AG10803 (cell line): ENCODE data around the gene SORBS2.

Experiments
- DNase-seq: peaks from one replicate; pipeline ENCODE4 v3.0.0; 2010; ENCODE audit warnings: low read depth
- H3K4me3 ChIP-seq: 2 replicates; pipeline ENCODE4 v1.5.1; 2011; ENCODE audit warnings: mild to moderate bottlenecking, low read length, control low read depth
- CTCF ChIP-seq: conservative IDR thresholded peaks from 2 replicates; pipeline ENCODE4 v1.5.1; 2011; ENCODE audit warnings: mild to moderate bottlenecking, low read length, control low read depth, inconsistent platforms

SORBS2 gene

GRCh38 chr4:185590982-185591381, 221.0 kb downstream of the SORBS2 start:
- no peak overlapping the region for H3K4me3 ChIP-seq
- TF ChIP-seq CTCF = no peak
- DNase-seq = no peak

- no peak for TF ChIP-seq CTCF
- no peak for DNase-seq
- no peak overlapping the region for H3K4me3 ChIP-seq
These were observed 222.7 kb downstream of the SORBS2 start for GRCh38 chr4:185589067-185589836.

GRCh38 chr4:185587427-185588161, 224.4 kb downstream of the SORBS2 start:
- no peak overlapping the region; the same call in 1 of the 2 replicates for H3K4me3 ChIP-seq
- no peak for DNase-seq
- TF ChIP-seq CTCF = no peak

DNA sequence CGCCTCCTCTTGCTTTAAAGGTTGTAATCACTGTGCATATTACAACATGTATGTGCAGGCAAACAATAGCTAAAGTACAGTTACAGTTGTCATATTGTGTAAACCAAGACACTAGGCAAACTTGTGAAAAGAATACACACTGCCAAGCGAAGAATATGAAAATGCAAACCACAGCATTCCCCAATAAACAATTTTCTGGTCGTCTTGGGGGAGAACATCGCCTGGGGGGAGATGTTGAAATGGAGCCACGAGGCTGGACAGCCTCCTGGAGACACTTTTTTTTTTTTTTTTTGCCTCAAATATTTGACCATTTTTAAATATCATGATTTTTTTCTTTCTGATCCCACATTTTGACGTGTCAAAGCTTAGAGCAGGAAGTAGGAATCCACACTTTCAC, 225.0 kb downstream of the SORBS2 start:
- TF ChIP-seq CTCF = no peak
- no peak overlapping the region; the same call in 1 of the 2 replicates for H3K4me3 ChIP-seq

GRCh38 chr4:185585211-185585610, 226.8 kb downstream of the SORBS2 start:
- TF ChIP-seq CTCF = no peak
- no peak for DNase-seq

More for the DNA sequence above, 225.0 kb downstream of the SORBS2 start:
- DNase-seq = no peak

DNA sequence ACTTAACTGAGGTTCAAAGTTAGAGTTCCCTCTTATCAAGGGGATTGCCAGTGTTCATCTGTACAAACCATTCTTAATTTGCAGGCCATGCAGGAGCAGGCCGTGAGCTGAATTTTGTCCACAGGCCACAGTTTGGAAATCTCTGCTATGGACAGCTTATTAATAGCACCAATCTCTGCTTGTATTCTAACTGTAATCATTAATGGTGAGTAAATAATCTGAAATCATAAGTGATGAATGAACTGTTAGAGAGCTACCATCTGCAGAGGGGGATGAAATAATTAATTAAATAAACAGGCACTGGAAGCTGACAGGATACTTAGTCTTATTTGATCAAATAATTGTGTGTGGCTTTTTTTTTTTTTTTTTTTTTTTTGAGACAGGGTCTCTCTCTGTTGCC, 228.2 kb downstream of the SORBS2 start:
- TF ChIP-seq CTCF = no peak
- no peak for DNase-seq
- no peak overlapping the region for H3K4me3 ChIP-seq

More at GRCh38 chr4:185585211-185585610, 226.8 kb downstream of the SORBS2 start:
- no peak overlapping the region for H3K4me3 ChIP-seq
